Spleen (tissue), 7 donors: ENCODE measurements around the gene RNF11.

Source experiments
- POLR2A ChIP-seq, 3 donors: fragments of 450-650 bp; IDR thresholded peaks; one replicate each; pipeline ENCODE4 v1.5.1; 2017; ENCODE audit warnings: antibody characterized with exemption in 3 of 3, mild to moderate bottlenecking in 1 of 3
- TF ChIP-seq, protein P1 (sequence below), 11 experiments: fragments of 200-600 bp in 7 of 11; fragments of 450-650 bp in 4 of 11; sonication (generic) in 4 of 11; IDR thresholded peaks in 8 of 11; conservative IDR thresholded peaks in 3 of 11; 1 replicate in 7 of 11; 2 replicates in 4 of 11; pipeline versions ENCODE4 v1.4.0 to v1.8.0; 2016 to 2021; ENCODE audit warnings: antibody characterized with exemption in 11 of 11, inconsistent platforms in 4 of 11, mild to moderate bottlenecking in 1 of 11
- donor health status: DM: no; HTN: no; CAD: no; lungs with moderate emphysema.
- donor health status: DM: no; HTN: no; CAD: no.
- donor health status: DM: no; HTN: no; CAD: no.

GRCh38 chr1:51231896-51232295 is 4.2 kb upstream of the RNF11 start:
- no peak for TF ChIP-seq POLR2A (IDR thresholded peaks at IDR 0.05)
- TF ChIP-seq, protein P1, sequence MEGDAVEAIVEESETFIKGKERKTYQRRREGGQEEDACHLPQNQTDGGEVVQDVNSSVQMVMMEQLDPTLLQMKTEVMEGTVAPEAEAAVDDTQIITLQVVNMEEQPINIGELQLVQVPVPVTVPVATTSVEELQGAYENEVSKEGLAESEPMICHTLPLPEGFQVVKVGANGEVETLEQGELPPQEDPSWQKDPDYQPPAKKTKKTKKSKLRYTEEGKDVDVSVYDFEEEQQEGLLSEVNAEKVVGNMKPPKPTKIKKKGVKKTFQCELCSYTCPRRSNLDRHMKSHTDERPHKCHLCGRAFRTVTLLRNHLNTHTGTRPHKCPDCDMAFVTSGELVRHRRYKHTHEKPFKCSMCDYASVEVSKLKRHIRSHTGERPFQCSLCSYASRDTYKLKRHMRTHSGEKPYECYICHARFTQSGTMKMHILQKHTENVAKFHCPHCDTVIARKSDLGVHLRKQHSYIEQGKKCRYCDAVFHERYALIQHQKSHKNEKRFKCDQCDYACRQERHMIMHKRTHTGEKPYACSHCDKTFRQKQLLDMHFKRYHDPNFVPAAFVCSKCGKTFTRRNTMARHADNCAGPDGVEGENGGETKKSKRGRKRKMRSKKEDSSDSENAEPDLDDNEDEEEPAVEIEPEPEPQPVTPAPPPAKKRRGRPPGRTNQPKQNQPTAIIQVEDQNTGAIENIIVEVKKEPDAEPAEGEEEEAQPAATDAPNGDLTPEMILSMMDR (IDR thresholded peaks at IDR 0.05 in 8 of 11, conservative IDR thresholded peaks at IDR 0.05 in 3 of 11), result no peak
